Measurements from ENCODE around the gene ALKBH5.
A peak's percentile ranks its signal among the peaks of the same experiment; 100 is the strongest.

ALKBH5 gene

GRCh38 chr17:18183334-18184142 is at the start of gene ALKBH5:
Gene ALKBH5, plus strand, starts transcription at chr17:18183828. Its CDS starts 416 bp downstream, at chr17:18184244.
- DNase-seq (ENCODE audit: low read depth): peak; percentile 97

- no peak for DNase-seq (ENCODE audit: low read depth)
These were observed 47.3 kb upstream of the ALKBH5 start for GRCh38 chr17:18136357-18136756.

- no peak for DNase-seq (ENCODE audit: low read depth)
These were observed 45.4 kb upstream of the ALKBH5 start for GRCh38 chr17:18138065-18138749.

- DNase-seq (ENCODE audit: low read depth): no peak
These were observed 44.5 kb upstream of the ALKBH5 start for GRCh38 chr17:18139092-18139491.

GRCh38 chr17:18139498-18139897 is 44.1 kb upstream of the ALKBH5 start:
- no peak for DNase-seq (ENCODE audit: low read depth)

- DNase-seq (ENCODE audit: low read depth): no peak
These were observed 43.7 kb upstream of the ALKBH5 start for GRCh38 chr17:18139949-18140348.

GRCh38 chr17:18140648-18141047 is 43.0 kb upstream of the ALKBH5 start:
- no peak for DNase-seq (ENCODE audit: low read depth)

- no peak for DNase-seq (ENCODE audit: low read depth)
These were observed 42.3 kb upstream of the ALKBH5 start for GRCh38 chr17:18141210-18141803.

- no peak for DNase-seq (ENCODE audit: low read depth)
These were observed 41.2 kb upstream of the ALKBH5 start for GRCh38 chr17:18142417-18142816.

GRCh38 chr17:18143044-18143936 is 40.3 kb upstream of the ALKBH5 start:
- DNase-seq (ENCODE audit: low read depth): no peak

- DNase-seq (ENCODE audit: low read depth): no peak
These were observed 39.4 kb upstream of the ALKBH5 start for GRCh38 chr17:18144261-18144660.

- no peak for DNase-seq (ENCODE audit: low read depth)
These were observed 38.8 kb upstream of the ALKBH5 start for GRCh38 chr17:18144855-18145254.

- DNase-seq (ENCODE audit: low read depth): no peak
These were observed 37.8 kb upstream of the ALKBH5 start for GRCh38 chr17:18145811-18146210.

GRCh38 chr17:18146259-18146658 is 37.4 kb upstream of the ALKBH5 start:
- no peak for DNase-seq (ENCODE audit: low read depth)

GRCh38 chr17:18146980-18147379 is 36.6 kb upstream of the ALKBH5 start:
- no peak for DNase-seq (ENCODE audit: low read depth)

- DNase-seq (ENCODE audit: low read depth): no peak
These were observed 35.0 kb upstream of the ALKBH5 start for GRCh38 chr17:18148586-18148985.

GRCh38 chr17:18151290-18151689 is 32.3 kb upstream of the ALKBH5 start:
- no peak for DNase-seq (ENCODE audit: low read depth)

GRCh38 chr17:18155179-18155578 is 28.4 kb upstream of the ALKBH5 start:
- DNase-seq (ENCODE audit: low read depth): no peak

- no peak for DNase-seq (ENCODE audit: low read depth)
These were observed 27.3 kb upstream of the ALKBH5 start for GRCh38 chr17:18156171-18156975.

GRCh38 chr17:18156976-18157280 is 26.7 kb upstream of the ALKBH5 start:
- DNase-seq (ENCODE audit: low read depth): no peak

- DNase-seq (ENCODE audit: low read depth): no peak
These were observed 26.2 kb upstream of the ALKBH5 start for GRCh38 chr17:18157354-18157985.
